Measurements from ENCODE around the gene MED12L. TPM values are rescaled to one million over a fixed set of nuclear protein-coding genes. Genes with fewer than 3 reads are reported as not detected.

Gene MED12L
- total and polyA plus RNA-seq, 9 donors, result 0.15 to 2.4 (median 0.75) TPM

DNA sequence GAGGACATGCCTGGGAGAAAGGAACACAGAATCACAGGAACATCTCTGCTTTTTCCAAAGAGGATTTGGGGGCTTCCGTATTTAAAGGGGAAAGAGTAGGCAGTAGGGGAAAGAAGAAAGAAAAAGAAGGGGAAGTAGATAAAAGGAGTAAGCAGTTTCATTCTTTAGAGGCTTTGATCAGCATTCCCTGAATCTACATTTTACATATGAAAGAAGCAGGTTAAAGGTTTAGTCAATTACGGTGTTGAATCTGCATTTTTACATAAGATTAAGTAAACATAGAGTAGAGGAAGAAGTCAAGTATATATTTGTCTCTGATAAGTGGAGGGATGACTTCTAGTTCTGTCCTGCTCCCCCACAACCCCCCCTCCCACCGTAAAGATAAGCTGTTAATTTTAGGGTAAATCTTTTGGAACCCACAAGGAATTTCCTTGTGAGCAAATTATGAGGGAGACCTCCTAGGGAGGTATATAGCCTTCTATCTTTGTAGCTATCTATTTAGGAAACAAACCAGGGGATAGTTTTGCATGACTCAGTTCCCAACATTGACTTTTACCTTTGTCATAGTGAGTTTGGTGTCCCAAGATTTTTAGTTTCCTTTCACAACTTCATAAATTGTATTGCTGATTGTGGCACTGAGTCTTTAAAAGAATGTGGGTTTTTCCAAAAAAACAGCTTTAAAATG, 307.8 kb downstream of the MED12L start:
- DNase-seq, result no peak
- Histone ChIP-seq H3K27ac (no peak overlapping the region), H3K9me3 (no peaks in the 10 kb centered on the region), H3K27me3 (no peaks in the 10 kb centered on the region), H3K4me3 (no peak overlapping the region), H3K36me3 (no peaks in the 10 kb centered on the region), H3K4me1 (ENCODE audit: insufficient read depth) (no peaks in the 10 kb centered on the region)
- TF ChIP-seq POLR2A (IDR thresholded peaks at IDR 0.05) (no peak), CTCF (IDR thresholded peaks at IDR 0.05) (no peak), EP300 (IDR thresholded peaks at IDR 0.05) (no peak)
- 53 to 67% (median 61%) methylated on average over 3 of the region's 3 CpGs for WGBS, 3 donors
- intact Hi-C loops (cut with DNase I), result no loop called here

DNA sequence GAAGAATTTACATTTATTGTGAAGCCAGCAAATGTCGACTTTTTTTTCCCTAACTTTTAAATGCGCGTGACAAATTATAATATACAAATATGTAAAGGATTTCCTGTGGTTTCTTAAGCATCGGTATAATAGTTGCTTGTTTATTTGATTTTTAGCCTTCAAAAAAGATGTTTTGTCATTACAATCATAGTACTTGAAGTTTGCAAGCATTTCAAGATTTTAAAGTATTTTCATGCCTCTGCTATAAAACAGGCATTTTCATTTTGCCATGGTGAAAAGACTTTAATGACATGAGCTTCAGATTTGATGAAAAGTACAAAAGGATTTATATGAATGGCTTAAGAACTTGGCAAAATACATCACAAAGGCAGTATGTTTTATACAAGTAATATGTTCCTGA, 308.5 kb downstream of the MED12L start:
- no peak for DNase-seq
- no peak overlapping the region for H3K27ac ChIP-seq
- no peaks in the 10 kb centered on the region for H3K9me3 ChIP-seq
- 59 to 63% (median 60%) methylated on average over 4 of the region's 4 CpGs for WGBS, 3 donors
- no peaks in the 10 kb centered on the region for H3K27me3 ChIP-seq
- no peaks in the 10 kb centered on the region for H3K4me1 ChIP-seq (ENCODE audit: insufficient read depth)
- intact Hi-C loops (cut with DNase I), result no loop called here
- TF ChIP-seq CTCF (IDR thresholded peaks at IDR 0.05) (no peak), EP300 (IDR thresholded peaks at IDR 0.05) (no peak), POLR2A (IDR thresholded peaks at IDR 0.05) (no peak)
- no peaks in the 10 kb centered on the region for H3K36me3 ChIP-seq
- H3K4me3 ChIP-seq, result no peak overlapping the region

GRCh38 chr3:151394611-151395010, 309.1 kb downstream of the MED12L start:
- WGBS, 3 donors, result 85 to 92% (median 91%) methylated on average over 8 of the region's 8 CpGs
- H3K27ac ChIP-seq, result no peak overlapping the region
- TF ChIP-seq POLR2A (IDR thresholded peaks at IDR 0.05), result no peak
- no peak for TF ChIP-seq EP300 (IDR thresholded peaks at IDR 0.05)
- no peak for TF ChIP-seq CTCF (IDR thresholded peaks at IDR 0.05)
- no peaks in the 10 kb centered on the region for H3K4me1 ChIP-seq (ENCODE audit: insufficient read depth)
- H3K27me3 ChIP-seq, result no peaks in the 10 kb centered on the region
- no peak overlapping the region for H3K4me3 ChIP-seq
- intact Hi-C loops (cut with DNase I), result no loop called here
- no peaks in the 10 kb centered on the region for H3K36me3 ChIP-seq
- DNase-seq, result no peak
- H3K9me3 ChIP-seq, result no peaks in the 10 kb centered on the region

DNA sequence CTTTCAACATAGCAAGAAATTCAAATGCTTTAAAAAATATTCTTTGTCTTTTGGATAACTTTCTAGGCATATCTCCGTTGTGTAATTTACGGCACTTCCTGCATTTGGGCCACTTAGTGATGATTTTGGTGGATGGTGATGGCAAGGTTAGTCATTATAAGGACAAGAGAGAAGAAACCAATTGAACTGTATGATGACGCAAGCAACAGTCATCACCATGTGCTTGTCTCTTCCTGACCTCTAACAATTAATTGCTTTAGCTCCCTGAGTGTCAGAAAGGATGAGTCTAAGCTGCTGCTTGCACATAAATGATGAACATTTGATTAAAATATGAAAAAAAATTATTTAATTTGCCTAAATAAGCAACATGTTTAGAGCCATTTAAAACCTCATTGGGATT, 310.3 kb downstream of the MED12L start:
- no peak overlapping the region for H3K4me3 ChIP-seq
- H3K36me3 ChIP-seq, result no peaks in the 10 kb centered on the region
- TF ChIP-seq POLR2A (IDR thresholded peaks at IDR 0.05) (no peak), CTCF (IDR thresholded peaks at IDR 0.05) (no peak), EP300 (IDR thresholded peaks at IDR 0.05) (no peak)
- H3K4me1 ChIP-seq (ENCODE audit: insufficient read depth), result no peaks in the 10 kb centered on the region
- DNase-seq, result no peak
- H3K9me3 ChIP-seq, result no peaks in the 10 kb centered on the region
- H3K27ac ChIP-seq, result no peak overlapping the region
- WGBS, 3 donors, result 91 to 97% (median 97%) methylated on average over 3 of the region's 3 CpGs
- intact Hi-C loops (cut with DNase I), result no loop called here
- no peaks in the 10 kb centered on the region for H3K27me3 ChIP-seq

Measured in ovary (tissue), 9 donors.